Measurements from ENCODE around the gene IRX3.
"Not testable (repeated sequence)": the region's sequence is repeated elsewhere in the genome, so short reads cannot be mapped to it uniquely, and the experiment has no call there.

The IRX3 gene

GRCh38 chr16:54248863-54249710 lies 37.5 kb downstream of the IRX3 start:
- no peak for TF ChIP-seq CTCF (IDR thresholded peaks at IDR 0.05; ENCODE audit: insufficient read depth, low read length, poor library complexity, severe bottlenecking)
- H3K4me3 ChIP-seq (replicated peaks; ENCODE audit: low read depth, low read length), result no peak overlapping the region
- H3K36me3 ChIP-seq (ENCODE audit: control insufficient read depth, insufficient read depth, low read length), result no peaks in the 10 kb centered on the region
- no peak for DNase-seq (ENCODE audit: extremely low read depth, insufficient read length)
- H3K27me3 ChIP-seq (replicated peaks; ENCODE audit: control insufficient read depth, insufficient read depth, low read length), result no peaks in the 10 kb centered on the region; the same call in 1 of the 2 replicates

GRCh38 chr16:54247705-54248104 lies 38.9 kb downstream of the IRX3 start:
- H3K4me3 ChIP-seq (replicated peaks; ENCODE audit: low read depth, low read length); H3K36me3 ChIP-seq (ENCODE audit: control insufficient read depth, insufficient read depth, low read length); DNase-seq (ENCODE audit: extremely low read depth, insufficient read length); H3K27me3 ChIP-seq (replicated peaks; ENCODE audit: control insufficient read depth, insufficient read depth, low read length): not testable (repeated sequence)

GRCh38 chr16:54246454-54246821 lies 40.1 kb downstream of the IRX3 start:
- no peak for DNase-seq (ENCODE audit: extremely low read depth, insufficient read length)
- no peak for TF ChIP-seq CTCF (IDR thresholded peaks at IDR 0.05; ENCODE audit: insufficient read depth, low read length, poor library complexity, severe bottlenecking)
- Histone ChIP-seq H3K27me3 (replicated peaks; ENCODE audit: control insufficient read depth, insufficient read depth, low read length) (no peaks in the 10 kb centered on the region; the same call in 1 of the 2 replicates), H3K4me3 (replicated peaks; ENCODE audit: low read depth, low read length) (no peak overlapping the region), H3K36me3 (ENCODE audit: control insufficient read depth, insufficient read depth, low read length) (no peaks in the 10 kb centered on the region)

- H3K4me3 ChIP-seq (replicated peaks; ENCODE audit: low read depth, low read length), result no peak overlapping the region
- no peaks in the 10 kb centered on the region for H3K36me3 ChIP-seq (ENCODE audit: control insufficient read depth, insufficient read depth, low read length)
- no peaks in the 10 kb centered on the region; the same call in 1 of the 2 replicates for H3K27me3 ChIP-seq (replicated peaks; ENCODE audit: control insufficient read depth, insufficient read depth, low read length)
- DNase-seq (ENCODE audit: extremely low read depth, insufficient read length), result no peak
- TF ChIP-seq CTCF (IDR thresholded peaks at IDR 0.05; ENCODE audit: insufficient read depth, low read length, poor library complexity, severe bottlenecking), result no peak
These were observed 40.7 kb downstream of the IRX3 start for GRCh38 chr16:54245788-54246453.

- Histone ChIP-seq H3K27me3 (replicated peaks; ENCODE audit: control insufficient read depth, insufficient read depth, low read length) (no peaks in the 10 kb centered on the region; the same call in 1 of the 2 replicates), H3K4me3 (replicated peaks; ENCODE audit: low read depth, low read length) (no peak overlapping the region), H3K36me3 (ENCODE audit: control insufficient read depth, insufficient read depth, low read length) (no peaks in the 10 kb centered on the region)
- DNase-seq (ENCODE audit: extremely low read depth, insufficient read length), result no peak
- TF ChIP-seq CTCF (IDR thresholded peaks at IDR 0.05; ENCODE audit: insufficient read depth, low read length, poor library complexity, severe bottlenecking), result no peak
These were observed 42.3 kb downstream of the IRX3 start for GRCh38 chr16:54244061-54244886.

Data from GM06990 (cell line).